Prostate gland (tissue), 2 donors: ENCODE data around the gene NAA50. TPM values are rescaled to one million over a fixed set of nuclear protein-coding genes. Genes with fewer than 3 reads are reported as not detected.

Experiments
- DNase-seq: peaks from one replicate; pipeline ENCODE4 v3.0.0-alpha.2; 2019; ENCODE audit warnings: low spot score
- H3K27ac ChIP-seq, 2 donors: fragments of 200-600 bp; sonication (generic); 2 replicates each; pipeline ENCODE4 v1.5.1; 2017 to 2019
- H3K27me3 ChIP-seq: fragments of 200-600 bp; sonication (generic); replicated peaks from 2 replicates; pipeline ENCODE4 v1.5.1; 2019; ENCODE audit not compliant: insufficient read depth
- H3K36me3 ChIP-seq, 2 donors: fragments of 200-600 bp; sonication (generic); 1 replicate in 1 of 2; 2 replicates in 1 of 2; pipeline versions ENCODE4 v1.5.1 to v1.8.1; 2017 to 2019
- H3K4me1 ChIP-seq: fragments of 200-600 bp; sonication (generic); replicated peaks from 2 replicates; pipeline ENCODE4 v1.5.1; 2019
- H3K4me3 ChIP-seq, 2 donors: fragments of 200-600 bp; sonication (generic); 2 replicates each; pipeline ENCODE4 v1.5.1; 2017 to 2019
- H3K9me3 ChIP-seq: fragments of 200-600 bp; sonication (generic); 2 replicates; pipeline ENCODE4 v1.5.1; 2017
- POLR2A ChIP-seq: fragments of 450-650 bp; IDR thresholded peaks from one replicate; pipeline ENCODE4 v1.6.1; 2016; ENCODE audit warnings: antibody characterized with exemption, mild to moderate bottlenecking
- POLR2AphosphoS5 ChIP-seq: sonication (generic); formaldehyde crosslinking; IDR thresholded peaks from one replicate; pipeline ENCODE4 v1.6.1; 2017; ENCODE audit warnings: antibody characterized with exemption
- WGBS: methylation state at CpG from one replicate; pipeline ENCODE4 v1.1.5; 2018; 5-methylcytosine and 5-hydroxymethylcytosine counted together
- intact Hi-C: fragments of 100-400 bp; cut with DNase I; formaldehyde crosslinking; loops from one replicate; pipeline ENCODE4 v1.14.2; 2022
- total RNA-seq, 2 donors: library from RNA; depleted of rRNA; stranded (reverse); fragments of >200 nt; gene quantifications; one replicate each; pipeline ENCODE4 v1.1.0, GENCODE V29; 2016
- TF ChIP-seq, protein P1 (sequence below), 4 experiments: fragments of 200-600 bp in 2 of 4; fragments of 450-650 bp in 2 of 4; sonication (generic) in 2 of 4; IDR thresholded peaks; 1 replicate in 3 of 4; 2 replicates in 1 of 4; pipeline ENCODE4 v1.5.1; 2016 to 2019; ENCODE audit warnings: antibody characterized with exemption in 4 of 4, mild to moderate bottlenecking in 2 of 4, moderate library complexity in 2 of 4

The NAA50 gene
- total RNA-seq, 2 donors from 2014 or later: 111 to 118 TPM

DNA sequence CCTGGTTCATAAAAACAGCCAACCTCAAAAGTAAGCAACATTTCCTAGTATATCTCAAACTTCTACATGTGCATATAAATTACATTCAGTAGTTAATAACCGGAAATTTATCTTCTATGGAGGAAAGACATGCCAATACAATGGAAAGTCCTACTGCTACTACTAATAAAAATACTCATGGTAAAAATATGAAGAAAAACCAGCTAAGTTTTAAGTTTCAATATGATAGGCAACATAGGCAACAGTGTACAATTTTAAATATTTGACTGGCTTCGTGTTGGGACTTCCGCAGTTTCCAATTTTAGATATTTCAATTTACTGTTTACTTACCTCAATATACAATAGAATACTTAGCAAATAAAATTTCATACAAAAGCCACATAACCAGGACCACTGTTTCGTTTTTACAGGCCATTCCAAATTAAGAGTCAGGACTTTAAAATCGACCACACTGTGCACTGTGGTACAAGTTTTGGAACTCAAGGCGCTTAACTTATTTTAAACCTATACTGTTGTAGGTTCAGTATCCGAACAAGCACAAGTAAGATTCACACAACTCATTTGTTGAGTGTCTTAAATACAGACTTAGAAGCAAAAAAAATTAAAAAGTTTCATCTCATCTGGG, 2.9 kb downstream of the NAA50 start:
- intact Hi-C loops: loop anchor here (10.0 kb wide), 2 partner anchors 228 to 312 kb away; partner anchors contain the start of genes CCDC191, QTRT2 and SPICE1
- Histone ChIP-seq H3K36me3 (no peaks in the 10 kb centered on the region), H3K9me3 (no peaks in the 10 kb centered on the region), H3K27ac (no peak overlapping the region), H3K27me3 (no peaks in the 10 kb centered on the region), H3K4me3 (no peak overlapping the region), H3K4me1 (no peaks in the 10 kb centered on the region)
- TF ChIP-seq, protein P1, sequence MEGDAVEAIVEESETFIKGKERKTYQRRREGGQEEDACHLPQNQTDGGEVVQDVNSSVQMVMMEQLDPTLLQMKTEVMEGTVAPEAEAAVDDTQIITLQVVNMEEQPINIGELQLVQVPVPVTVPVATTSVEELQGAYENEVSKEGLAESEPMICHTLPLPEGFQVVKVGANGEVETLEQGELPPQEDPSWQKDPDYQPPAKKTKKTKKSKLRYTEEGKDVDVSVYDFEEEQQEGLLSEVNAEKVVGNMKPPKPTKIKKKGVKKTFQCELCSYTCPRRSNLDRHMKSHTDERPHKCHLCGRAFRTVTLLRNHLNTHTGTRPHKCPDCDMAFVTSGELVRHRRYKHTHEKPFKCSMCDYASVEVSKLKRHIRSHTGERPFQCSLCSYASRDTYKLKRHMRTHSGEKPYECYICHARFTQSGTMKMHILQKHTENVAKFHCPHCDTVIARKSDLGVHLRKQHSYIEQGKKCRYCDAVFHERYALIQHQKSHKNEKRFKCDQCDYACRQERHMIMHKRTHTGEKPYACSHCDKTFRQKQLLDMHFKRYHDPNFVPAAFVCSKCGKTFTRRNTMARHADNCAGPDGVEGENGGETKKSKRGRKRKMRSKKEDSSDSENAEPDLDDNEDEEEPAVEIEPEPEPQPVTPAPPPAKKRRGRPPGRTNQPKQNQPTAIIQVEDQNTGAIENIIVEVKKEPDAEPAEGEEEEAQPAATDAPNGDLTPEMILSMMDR (IDR thresholded peaks at IDR 0.05): no peak
- no peak for TF ChIP-seq POLR2A
- no peak for TF ChIP-seq POLR2AphosphoS5
- no peak for DNase-seq
- WGBS: 59% methylated on average over 7 of the region's 7 CpGs

DNA sequence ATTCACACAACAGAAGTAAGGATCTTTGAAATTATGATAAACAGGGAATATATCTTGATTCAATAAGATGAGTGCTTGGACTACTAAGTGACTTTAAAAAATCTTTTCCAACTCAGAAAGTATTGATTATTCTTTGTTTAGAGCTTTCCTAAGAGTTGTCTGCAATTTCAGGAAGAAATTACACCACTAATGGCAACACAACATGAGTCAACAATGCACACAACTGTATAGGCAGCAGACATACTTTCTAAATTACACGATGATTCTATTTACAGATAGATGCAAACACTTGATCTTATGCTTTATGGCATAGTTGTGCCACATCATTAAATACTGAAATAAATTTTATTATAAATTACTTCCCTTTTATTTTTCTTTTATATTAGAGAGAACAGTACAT, 4.4 kb downstream of the NAA50 start:
- intact Hi-C loops: loop anchor here (10.0 kb wide), 2 partner anchors 227 to 313 kb away; partner anchors contain the start of genes CCDC191, QTRT2 and SPICE1
- no peaks in the 10 kb centered on the region for H3K36me3 ChIP-seq
- TF ChIP-seq POLR2A (no peak), POLR2AphosphoS5 (no peak)
- TF ChIP-seq, protein P1 (IDR thresholded peaks at IDR 0.05): no peak
- no peak for DNase-seq
- no peak overlapping the region for H3K4me3 ChIP-seq
- no peak overlapping the region for H3K27ac ChIP-seq
- no peaks in the 10 kb centered on the region for H3K9me3 ChIP-seq
- no peaks in the 10 kb centered on the region for H3K4me1 ChIP-seq
- 51% methylated on average over 1 of the region's 1 CpG for WGBS
- no peaks in the 10 kb centered on the region for H3K27me3 ChIP-seq

DNA sequence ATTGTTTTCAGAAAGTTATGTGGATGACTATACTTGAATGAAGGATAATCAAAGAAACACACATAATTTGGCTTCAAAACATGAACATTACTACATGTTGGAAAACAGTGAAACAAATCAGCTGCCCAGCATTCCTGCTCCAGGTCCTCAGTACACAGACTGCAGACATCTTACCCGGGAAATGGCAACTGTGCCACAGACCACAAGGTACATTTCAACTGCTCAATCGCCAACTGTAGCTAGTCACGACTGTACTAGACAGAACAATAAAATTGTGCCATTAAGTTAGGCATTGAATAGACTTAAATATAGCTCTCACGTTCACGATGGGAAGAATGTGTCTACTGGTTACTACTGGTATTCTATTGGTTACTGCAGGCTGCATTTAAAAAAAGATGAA, 5.0 kb downstream of the NAA50 start:
- intact Hi-C loops: loop anchor here (10.0 kb wide), 2 partner anchors 226 to 314 kb away; partner anchors contain the start of genes CCDC191, QTRT2 and SPICE1
- DNase-seq: no peak
- TF ChIP-seq, protein P1 (IDR thresholded peaks at IDR 0.05): no peak
- TF ChIP-seq POLR2A (no peak), POLR2AphosphoS5 (no peak)
- 53% methylated on average over 5 of the region's 5 CpGs for WGBS
- no peak overlapping the region for H3K27ac ChIP-seq
- no peaks in the 10 kb centered on the region for H3K9me3 ChIP-seq
- no peaks in the 10 kb centered on the region for H3K36me3 ChIP-seq
- H3K4me3 ChIP-seq: no peak overlapping the region
- peaks cover 2% of the 10 kb centered on the region for H3K4me1 ChIP-seq
- H3K27me3 ChIP-seq: no peaks in the 10 kb centered on the region

DNA sequence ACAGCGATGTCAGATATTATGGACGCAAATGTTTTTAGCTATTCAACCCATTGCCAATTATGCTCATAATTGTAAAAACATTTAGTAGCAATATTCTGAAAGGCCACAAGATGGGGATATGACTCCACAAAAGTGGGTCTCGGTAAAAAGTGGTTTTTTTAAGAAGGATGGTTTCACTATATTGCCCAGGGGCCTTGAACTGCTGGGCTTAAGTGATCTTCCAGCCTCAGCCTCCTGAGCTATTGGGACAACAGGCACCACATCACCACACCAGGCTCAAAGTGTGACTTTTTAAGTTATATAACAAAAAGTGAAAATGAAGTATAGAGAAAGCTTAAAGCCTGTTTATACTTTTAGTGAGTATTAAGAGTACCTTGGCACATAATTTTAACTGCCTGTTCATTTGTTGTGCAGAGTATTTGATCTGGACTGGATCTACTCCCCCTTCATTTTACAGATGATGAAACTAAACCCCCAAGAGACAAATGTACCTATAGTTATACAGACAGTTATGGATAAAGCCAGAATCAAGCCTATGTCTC, 9.4 kb downstream of the NAA50 start:
- no peak overlapping the region for H3K27ac ChIP-seq

More for the DNA sequence above, 9.4 kb downstream of the NAA50 start:
- TF ChIP-seq POLR2A: no peak
- TF ChIP-seq, protein P1 (IDR thresholded peaks at IDR 0.05): peak; percentile 17 to 80 (median 70)
- Histone ChIP-seq H3K9me3 (no peaks in the 10 kb centered on the region), H3K27me3 (no peaks in the 10 kb centered on the region), H3K36me3 (no peaks in the 10 kb centered on the region), H3K4me3 (no peak overlapping the region), H3K4me1 (peaks cover 3% of the 10 kb centered on the region)
- 13% methylated on average over 3 of the region's 3 CpGs for WGBS
- peak; percentile 4 for DNase-seq
- intact Hi-C loops: loop anchor here (10.0 kb wide), 2 partner anchors 98 to 112 kb away; partner anchors contain the start of gene GRAMD1C
